Stimulated activated naive CD4-positive, alpha-beta T cell (primary cell): ENCODE data around the gene FAM47E.
A peak's percentile ranks its signal among the peaks of the same experiment; 100 is the strongest.

Source experiments
- DNase-seq, 6 experiments: peaks; one replicate each; lab custom pipeline; 2025; lab: John Stamatoyannopoulos, UW

FAM47E gene

DNA sequence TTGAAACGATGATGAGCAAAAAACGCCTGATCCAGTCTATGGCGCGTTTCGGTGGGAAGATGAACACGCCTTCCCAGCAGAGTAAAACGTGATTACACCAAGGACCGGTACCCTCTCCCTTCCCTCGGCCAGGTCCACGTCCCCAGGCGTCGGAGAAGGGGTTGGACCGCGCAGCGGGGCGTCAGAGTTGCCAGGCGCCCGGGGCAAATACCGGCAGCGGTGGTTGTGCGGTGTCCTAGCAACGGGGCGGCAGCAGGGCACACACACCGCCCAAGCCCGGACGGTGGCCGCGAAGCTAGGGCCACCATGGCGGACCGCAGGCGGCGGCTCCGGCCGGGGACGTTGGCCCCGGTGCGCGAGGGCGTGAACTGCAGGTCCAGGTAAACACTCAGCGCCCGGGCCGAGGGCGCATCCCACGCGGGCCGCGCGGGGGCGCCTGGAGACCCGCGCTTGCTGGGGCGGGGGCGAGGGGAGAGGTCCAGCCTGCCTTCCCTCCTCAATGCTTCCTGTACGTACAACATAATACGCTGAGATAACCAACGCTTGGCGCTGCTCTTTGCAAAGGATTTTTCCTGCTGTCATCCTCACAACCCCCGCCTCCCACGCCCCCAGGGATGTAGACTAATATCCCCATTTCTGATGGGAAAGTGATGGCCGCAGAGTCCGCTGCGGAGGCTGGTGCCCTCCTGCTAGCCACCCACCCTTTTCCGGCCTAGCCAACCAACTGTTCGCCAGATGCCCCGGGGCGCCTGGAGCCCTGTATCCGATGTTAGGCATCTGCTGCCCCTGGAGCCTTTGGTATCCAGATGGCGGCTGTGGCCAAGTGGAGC lies at the start of gene FAM47E:
Gene FAM47E (plus strand): TSS at position 281 of the 830 bp plus-strand sequence. CDS start 26 bp downstream, at position 307.
- peak in 3 of 6 experiments; percentile 3 to 24 (median 12) for DNase-seq

DNA sequence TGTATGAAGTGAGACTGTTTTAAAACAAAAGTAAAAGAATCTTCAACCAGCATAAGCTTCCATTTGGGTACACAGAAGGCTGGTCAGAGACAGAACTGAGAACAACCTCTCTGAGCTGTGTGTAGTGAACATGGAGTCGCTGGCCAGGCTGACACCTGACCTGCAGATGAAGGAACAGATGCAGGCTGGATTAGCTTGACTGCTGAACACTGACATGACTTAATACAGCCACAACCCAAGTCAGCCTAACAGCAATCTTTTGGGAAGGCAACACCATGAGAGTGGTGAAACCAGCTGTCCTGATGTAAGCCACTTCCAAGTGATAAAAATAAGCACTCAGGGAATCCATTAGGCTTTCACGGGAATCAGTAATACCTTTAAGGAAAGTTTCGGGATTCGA lies 48.0 kb upstream of the FAM47E start:
- no peak for DNase-seq

DNA sequence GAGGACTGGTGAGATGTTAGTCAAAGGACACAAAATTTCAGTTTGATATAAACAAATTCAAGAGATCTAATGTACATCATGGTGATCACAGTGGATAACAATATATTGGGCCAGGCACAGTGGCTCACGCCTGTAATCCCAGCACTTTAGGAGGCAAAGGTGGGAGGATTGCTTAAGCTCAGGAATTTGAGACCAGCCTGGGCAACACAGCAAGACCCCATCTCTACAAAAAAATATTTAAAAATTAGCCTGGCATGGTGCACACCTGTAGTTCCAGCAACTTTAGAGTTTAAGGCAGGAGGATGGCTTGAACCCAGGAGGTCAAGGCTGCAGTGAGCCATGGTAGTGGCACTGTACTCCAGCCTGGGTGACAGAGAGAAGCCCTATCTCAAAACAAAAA lies 46.6 kb upstream of the FAM47E start:
- DNase-seq = no peak

- DNase-seq = no peak
Observed at GRCh38 chr4:76205476-76205875, 46.0 kb upstream of the FAM47E start.

GRCh38 chr4:76206222-76206942 lies 45.1 kb upstream of the FAM47E start:
- no peak for DNase-seq

DNA sequence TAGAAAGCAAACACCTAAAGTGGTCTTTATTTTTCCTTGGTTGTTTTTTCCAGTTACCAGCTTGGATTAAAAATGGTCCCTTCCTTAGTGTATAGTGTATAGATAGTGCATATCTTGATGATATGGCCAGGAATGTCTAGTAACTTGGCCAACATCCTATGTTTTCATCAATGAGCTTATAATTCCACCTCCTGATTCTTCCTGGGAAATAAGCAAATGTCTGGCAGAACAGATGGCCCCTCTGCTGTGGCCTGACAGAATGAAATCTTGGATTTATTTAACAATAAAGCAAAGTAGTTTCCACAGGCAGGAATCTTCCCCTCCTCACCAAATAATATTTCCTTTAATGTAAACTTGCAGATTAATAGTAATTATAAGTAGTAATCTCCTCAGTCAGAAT lies 44.0 kb upstream of the FAM47E start:
- no peak for DNase-seq

DNA sequence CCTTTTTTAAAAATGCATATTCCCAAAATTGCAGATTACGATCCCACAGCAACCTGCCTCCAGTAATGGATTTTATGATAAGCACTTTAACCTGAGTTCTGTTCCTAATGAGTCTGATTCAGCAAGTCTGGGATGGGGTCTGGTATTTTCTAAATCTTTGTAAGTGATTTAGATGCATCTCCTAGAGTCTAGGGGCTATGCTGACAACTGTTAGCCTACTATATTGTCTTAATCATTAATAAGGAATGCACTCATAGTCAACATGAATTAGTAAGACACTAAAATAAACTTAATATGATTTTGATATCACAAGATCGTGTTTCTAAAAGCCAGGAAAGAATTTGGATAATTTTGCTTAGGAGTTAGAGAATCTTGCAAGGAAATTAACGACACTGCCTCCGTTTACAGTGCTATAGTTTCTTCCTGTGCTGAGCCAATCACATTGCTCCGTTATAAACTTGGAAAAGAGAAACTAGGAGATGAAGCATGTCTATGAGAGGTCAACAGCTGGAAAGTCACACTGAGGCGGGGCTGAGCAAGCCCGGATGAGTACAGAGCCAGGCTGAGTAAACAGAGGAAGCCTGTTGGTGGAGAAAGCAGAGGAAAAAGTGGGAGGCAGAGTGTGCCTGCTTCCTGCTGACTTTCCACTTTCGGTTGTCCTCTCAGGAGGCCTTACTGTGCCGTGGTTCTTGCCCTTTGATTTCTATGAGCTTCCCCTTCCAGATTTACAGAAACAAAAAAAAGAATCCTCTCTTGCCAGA lies 43.3 kb upstream of the FAM47E start:
- DNase-seq = no peak

DNA sequence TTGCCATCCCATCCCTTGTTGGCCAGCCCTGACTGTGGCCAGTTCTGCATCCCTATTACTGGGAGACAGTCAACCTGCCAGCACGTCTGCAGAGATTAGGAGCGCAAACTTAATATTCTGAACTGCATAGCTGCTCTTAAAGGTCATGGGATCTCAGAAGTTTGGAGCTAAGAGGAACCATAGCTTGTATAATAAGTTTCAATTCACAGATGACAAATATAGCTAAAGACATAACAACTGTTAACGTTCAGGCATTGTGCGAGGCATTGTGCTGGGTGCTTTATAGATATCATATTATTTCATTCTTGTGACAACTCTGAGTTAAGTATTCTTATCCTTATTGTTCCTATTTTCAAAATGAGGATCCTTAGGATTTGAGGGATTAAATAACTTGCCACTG lies 41.6 kb upstream of the FAM47E start:
- no peak for DNase-seq

DNA sequence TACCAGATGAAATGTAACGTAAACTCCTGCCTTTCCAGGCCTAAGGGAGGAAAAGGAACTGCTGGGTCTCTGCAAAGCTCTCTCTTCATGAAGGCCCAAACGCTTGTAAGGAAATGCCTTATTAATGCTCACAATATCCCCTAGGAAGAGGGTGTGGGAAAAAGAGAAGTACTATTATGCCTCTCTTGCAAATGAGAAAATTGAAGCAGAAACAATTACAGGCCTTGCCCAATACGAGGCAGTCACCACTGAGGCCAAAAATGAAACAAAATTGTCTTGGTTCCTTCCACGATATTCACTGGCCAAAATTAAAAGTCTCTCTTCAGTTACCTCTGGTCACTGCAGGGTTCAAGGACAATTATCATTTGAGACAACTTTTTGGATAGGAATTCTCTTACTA lies 41.1 kb upstream of the FAM47E start:
- no peak for DNase-seq

DNA sequence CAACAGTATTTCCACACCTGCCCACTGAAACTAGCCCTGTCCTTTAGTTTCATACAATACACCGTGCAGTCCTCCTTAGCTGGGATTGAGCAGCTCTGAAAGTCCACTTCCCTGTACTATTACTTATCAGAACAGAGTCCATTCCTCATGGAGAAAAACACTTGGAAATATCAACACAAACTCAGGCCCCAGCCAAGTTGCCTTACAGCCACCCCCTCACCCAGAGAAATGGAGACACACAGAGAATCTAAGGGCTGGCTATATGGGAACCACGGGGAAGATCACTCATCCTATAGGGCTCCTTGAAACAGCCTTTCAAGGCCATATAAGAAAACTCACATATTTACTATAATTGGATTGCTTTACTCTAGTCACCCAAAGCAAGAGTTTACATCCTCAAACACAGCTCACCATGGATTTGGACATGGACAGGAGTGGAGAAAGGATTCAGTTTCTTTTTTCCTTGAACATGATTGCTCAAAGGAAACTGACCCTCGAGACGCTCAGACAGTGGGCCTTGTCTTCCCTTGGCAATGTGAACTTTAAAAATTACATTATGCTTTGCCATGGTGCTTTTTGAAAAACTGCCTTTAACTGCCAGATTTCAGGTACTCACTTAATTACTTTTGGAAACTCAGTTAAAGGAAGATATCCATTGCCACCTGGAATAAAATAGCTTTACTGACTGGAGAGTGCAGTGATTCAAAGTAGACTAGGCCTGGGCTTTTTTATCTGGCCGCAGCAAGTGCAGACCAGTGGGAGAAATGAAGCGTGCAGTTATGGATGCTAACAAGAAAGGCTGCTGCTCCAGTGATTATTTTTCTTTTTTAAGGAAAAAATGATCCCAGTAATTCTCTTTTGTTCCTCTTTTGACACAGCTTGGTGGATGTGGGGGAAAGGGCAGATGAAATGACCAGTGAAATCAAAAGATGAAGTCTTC lies 39.5 kb upstream of the FAM47E start:
- no peak for DNase-seq

GRCh38 chr4:76212851-76213414 lies 38.6 kb upstream of the FAM47E start:
- DNase-seq = peak; percentile 29 to 79 (median 68)

DNA sequence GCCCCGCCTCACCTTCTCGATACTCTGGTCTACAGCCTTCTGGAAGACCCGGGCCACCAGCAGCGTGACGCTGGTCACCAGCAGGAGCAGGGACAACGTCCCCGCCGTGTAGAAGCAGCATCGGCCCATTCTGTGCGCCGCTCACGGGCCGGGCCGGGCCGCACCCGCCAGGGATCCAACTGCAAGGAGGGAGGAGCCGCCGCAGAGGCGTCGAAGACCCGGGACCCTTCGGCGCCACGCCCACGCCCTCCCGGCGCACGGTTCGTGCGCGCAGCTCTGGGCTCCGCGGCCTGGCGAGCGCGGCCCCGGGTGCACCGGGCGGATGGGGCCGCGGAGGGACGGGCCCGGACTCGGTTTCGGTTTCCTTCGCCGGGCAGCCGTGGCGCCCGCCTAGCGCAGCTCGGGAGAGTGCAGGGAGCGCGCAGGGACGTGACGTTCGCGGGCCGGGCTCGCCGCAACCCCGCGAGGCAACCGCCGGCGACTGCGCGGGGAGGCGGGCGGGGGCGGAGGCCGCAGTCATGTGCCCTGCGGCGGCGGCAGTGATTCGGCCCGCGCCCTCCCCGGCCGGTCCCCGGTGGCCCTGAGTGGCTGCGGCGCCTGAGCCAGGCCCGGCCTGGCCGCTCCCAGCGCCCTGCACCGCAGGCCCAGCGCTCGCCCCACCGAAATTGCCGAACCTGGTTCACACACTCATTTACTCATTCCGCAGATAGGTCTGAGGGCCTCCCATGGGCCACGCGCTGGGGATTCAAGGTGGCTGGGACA lies 37.9 kb upstream of the FAM47E start, which contains the start of gene SCARB2:
Gene SCARB2 (minus strand): TSS at position 410 of the 762 bp plus-strand sequence. CDS start 281 bp downstream, at position 129.
- DNase-seq = peak; percentile 71 to 87 (median 75)

DNA sequence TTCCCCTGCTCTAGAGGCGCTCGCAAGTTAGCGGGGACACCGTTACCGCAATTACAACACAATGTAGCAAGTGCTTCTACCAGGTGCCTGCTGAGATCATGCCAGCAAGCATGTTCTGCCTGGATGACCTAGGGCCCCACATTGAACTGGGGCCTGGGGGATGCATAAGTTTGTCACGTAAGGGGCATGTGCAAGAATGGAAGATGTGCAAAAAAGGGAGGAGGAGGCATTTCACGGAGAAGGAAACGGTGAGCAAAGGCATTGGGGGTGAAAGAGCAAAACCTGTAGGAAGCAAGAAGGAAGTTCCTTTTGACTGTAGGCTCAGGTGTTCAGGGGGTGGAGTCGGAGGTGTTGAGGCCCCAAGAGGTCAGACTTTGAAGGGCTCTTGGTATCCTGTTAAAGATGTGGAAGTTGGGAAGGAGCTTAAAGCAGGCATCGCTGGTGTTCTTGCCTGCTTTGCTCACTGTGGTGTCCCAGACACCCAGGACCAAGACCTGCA lies 37.3 kb upstream of the FAM47E start:
- DNase-seq = peak in 1 of 6 experiments; percentile 74

DNA sequence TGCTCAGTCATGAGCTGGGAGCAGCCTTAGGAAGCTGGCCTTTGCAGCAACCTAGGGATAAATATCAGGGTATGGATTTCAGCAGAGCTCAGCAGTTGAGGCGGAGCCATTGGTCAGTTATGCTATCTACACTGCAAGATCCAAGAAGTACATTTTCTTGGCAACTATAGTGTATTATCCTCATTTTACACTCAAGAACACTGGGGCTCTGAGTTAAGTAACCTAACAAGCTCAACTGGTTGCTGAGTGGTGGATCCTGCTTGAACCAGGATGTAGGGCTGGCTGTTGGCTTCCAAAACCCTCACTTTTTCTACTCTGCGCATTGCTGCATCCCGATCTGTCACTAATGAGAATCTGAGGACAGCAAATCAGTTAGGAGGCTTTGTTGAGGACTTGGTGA lies 36.4 kb upstream of the FAM47E start:
- no peak for DNase-seq

DNA sequence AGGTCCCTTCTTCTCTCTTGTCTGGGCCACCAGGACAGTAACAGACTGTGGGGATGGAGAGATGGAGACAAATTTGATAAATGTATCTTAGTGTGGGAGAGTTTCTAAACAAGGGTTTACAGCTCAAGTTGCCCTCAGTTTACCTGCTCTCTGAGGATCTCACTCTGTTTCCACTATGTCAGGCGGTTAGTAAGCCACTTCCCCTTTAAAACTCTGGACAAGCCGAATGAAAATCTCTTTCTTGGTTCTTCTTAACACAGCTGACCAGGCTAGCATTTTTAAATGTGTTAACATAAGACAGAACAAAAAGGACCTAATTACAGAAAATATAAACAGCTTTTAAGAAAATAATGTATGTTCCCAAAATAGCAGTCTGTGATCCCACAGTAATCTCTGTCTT lies 35.0 kb upstream of the FAM47E start:
- DNase-seq = no peak

GRCh38 chr4:76216975-76217814 lies 34.3 kb upstream of the FAM47E start:
- DNase-seq = no peak

DNA sequence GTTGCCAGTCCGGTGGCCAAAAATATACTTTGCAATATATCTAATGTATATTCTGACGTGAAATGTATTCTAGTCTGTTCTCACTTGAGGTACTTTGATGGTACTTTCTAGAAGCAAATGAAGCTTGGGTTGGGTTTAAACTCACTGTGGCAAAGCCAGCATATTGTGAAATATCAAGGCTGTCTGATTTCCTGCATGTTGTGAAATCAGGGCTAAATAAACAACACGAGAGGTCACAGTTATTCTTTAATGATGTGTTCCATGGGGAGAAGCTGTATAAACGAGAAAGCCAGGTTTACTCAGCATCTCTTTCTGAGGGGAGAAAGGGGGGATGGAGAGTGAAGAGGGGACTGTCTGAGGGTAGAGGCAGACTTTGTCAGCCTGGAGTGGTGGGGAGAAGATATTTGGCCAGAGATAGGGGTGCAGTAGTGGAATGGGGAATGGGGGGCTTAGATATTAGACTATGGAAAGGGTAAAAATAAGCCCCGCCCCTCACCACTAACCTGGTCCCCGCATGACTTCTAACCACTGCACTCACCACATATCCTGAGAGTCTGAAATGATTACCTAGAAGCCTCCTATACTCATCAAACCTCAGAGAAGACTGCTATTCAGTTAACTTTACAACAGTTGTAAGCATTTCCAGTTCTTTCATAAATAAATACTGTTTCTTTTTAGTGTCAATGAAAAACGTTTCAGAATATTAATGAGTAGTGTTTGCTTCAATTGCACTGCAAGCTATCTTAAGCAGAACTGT lies 32.0 kb upstream of the FAM47E start:
- DNase-seq = no peak

DNA sequence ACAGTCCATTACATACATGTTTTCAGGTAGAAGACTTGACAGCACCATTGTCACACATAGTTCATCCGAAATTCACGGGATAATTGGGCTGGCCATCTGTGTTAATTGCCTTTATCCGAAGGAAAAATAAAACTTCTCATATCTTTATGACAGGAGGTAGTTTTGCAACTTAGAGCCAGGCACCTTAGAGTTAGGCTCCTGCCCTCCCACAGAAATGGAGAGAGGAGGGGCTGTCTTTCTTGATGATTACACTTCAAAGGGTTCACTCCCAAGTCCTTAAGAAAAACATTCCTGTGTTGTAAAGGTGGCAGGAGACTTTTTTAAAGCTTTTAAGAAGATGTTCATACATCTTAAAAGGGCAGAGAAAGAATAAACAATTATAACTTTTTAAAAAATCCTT lies 27.4 kb upstream of the FAM47E start:
- no peak for DNase-seq
